Adrenal gland (tissue), 12 donors: Measurements from ENCODE around the gene SENP8. TPM values are rescaled to one million over a fixed set of nuclear protein-coding genes. Genes with fewer than 3 reads are reported as not detected.

Experiments
- DNase-seq, 7 donors: peaks; one replicate each; pipeline ENCODE4 v3.0.0-alpha.2; 2019 to 2020
- H3K27ac ChIP-seq, 5 donors: fragments of 200-600 bp; sonication (generic) in 4 of 5; 1 replicate in 3 of 5; 2 replicates in 2 of 5; pipeline versions ENCODE4 v1.5.1 to v1.8.0; 2016 to 2020; ENCODE audit warnings: mild to moderate bottlenecking in 1 of 5
- H3K27me3 ChIP-seq: fragments of 200-600 bp; 2 replicates; pipeline ENCODE4 v1.8.0; 2021
- H3K36me3 ChIP-seq, 2 donors: fragments of 200-600 bp; replicated peaks in 1 of 2; 1 replicate in 1 of 2; 2 replicates in 1 of 2; pipeline versions ENCODE4 v1.5.1 to v1.8.0; 2018 to 2022
- H3K4me1 ChIP-seq, 2 donors: fragments of 200-600 bp; replicated peaks in 1 of 2; 1 replicate in 1 of 2; 2 replicates in 1 of 2; pipeline versions ENCODE4 v1.5.1 to v1.8.0; 2018 to 2021
- H3K4me3 ChIP-seq, 4 donors: fragments of 200-600 bp; sonication (generic) in 3 of 4; one replicate each; pipeline ENCODE4 v1.5.1; 2016 to 2018
- H3K9me3 ChIP-seq, 3 donors: fragments of 200-600 bp; sonication (generic) in 1 of 3; replicated peaks in 1 of 3; 1 replicate in 2 of 3; 2 replicates in 1 of 3; pipeline versions ENCODE4 v1.5.1 to v1.8.0; 2016 to 2021
- POLR2A ChIP-seq, 2 donors: fragments of 450-650 bp; IDR thresholded peaks; one replicate each; pipeline ENCODE4 v1.6.1; 2017; ENCODE audit warnings: antibody characterized with exemption in 2 of 2, mild to moderate bottlenecking in 2 of 2, moderate library complexity in 1 of 2
- WGBS, 4 donors: extraction: QIAGEN DNeasy Blood & Tissue Kit in 2 of 4; methylation state at CpG; one replicate each; pipeline versions ENCODE4 v1.1.5 to v1.1.7; 2013 to 2017; 5-methylcytosine and 5-hydroxymethylcytosine counted together
- intact Hi-C, 2 donors: fragments of 100-400 bp; cut with DNase I; formaldehyde crosslinking; loops; one replicate each; pipeline versions ENCODE4 v1.14.1 to v1.15.0; 2022 to 2023
- polyA plus RNA-seq, 3 donors: library from polyadenylated mRNA; stranded (reverse); fragments of 200-250 nt in 2 of 3; fragments of 350-450 nt in 1 of 3; fragmentation: Illumina TruSeq in 1 of 3; extraction: RNeasy Lipid Tissue Mini Kit (QIAGEN cat#74804) in 1 of 3; gene quantifications; one replicate each; pipeline ENCODE4 v1.2.3, GENCODE V29; 2013 to 2014
- total RNA-seq, 9 donors: library from RNA; depleted of rRNA in 4 of 9; stranded (reverse); fragments of >200 nt in 4 of 9; fragments of 120-200 nt in 1 of 9; fragmentation: NEBNext Ultra II Directional in 1 of 9; extraction: Animal tissue kit (Norgen Biotek cat#: 25700) in 1 of 9; gene quantifications; one replicate each; pipeline versions ENCODE4 v1.1.0 to v1.2.4, GENCODE V29; 2013 to 2023
- TF ChIP-seq, protein P1 (sequence below), 6 experiments: fragments of 450-650 bp in 4 of 6; fragments of 200-600 bp in 2 of 6; sonication (generic) in 1 of 6; IDR thresholded peaks; 1 replicate in 5 of 6; 2 replicates in 1 of 6; pipeline versions ENCODE4 v1.5.1 to v1.8.0; 2016 to 2021; ENCODE audit warnings: antibody characterized with exemption in 6 of 6, mild to moderate bottlenecking in 2 of 6, moderate library complexity in 1 of 6
- donor health status: healthy with polysubstance abuse.
- donor health status: Bipolar disorder and iron deficiency.
- donor health status: DM: yes; HTN: yes; CAD: no.
- donor health status: DM: no; HTN: no; CAD: no.
- donor health status: DM: no; HTN: no; CAD: no.
- donor health status: DM: yes; HTN: yes; CAD: no.

Gene SENP8
- total and polyA plus RNA-seq, 12 donors, result 0.94 to 6.0 (median 3.5) TPM

DNA sequence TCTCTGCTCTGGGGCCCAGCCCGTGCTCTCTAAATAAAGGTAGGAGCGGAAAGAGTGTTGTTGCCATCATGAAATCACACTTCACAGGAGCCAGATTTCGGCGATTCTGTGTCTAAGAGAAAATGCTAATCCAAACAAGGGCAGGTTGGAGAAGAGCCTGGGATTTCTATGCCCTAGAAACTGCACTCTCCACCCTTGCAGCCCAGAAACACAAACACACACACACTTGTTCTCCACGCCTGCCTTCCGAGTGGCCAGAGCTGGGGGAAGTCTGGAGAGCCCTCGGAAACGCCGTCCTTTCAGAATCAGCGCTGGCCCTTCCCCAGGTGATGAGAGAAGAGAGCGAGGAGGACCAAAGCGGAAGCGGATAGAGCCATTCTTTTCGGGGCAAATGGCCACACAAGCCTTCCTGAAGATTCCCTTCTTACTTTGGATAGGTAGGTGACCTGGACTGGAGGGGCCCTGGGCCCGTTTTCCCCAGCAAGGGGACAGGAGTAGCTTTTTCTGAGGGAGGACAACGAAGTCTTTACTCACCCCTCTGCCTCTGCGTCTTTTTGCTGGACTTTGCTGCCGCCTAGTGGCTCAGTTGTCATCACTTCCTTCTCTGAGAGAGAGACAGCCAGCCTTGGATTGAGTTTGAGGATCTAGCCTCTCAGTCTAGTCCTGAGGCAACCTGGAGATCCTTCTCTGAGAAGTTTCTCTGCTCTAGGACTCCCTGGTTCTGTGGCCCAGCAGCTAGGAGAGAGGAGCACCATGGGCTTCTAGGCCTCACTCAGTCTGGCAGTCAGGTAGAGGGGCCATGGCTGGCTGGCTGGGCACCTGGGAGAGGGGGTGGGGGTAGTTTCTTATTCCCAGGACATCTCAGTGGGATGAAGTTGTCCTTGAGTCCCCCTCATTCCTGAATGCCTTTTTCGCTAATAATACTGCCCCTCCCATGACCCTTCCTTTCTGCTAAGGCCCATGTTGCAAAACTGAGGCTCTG lies 37.7 kb downstream of the SENP8 start:
- intact Hi-C loops, result loop anchor here in 1 of 2 donors (10.0 kb wide), 3 partner anchors 351 to 411 kb away; no protein-coding TSS in a partner anchor
- TF ChIP-seq, protein P1, sequence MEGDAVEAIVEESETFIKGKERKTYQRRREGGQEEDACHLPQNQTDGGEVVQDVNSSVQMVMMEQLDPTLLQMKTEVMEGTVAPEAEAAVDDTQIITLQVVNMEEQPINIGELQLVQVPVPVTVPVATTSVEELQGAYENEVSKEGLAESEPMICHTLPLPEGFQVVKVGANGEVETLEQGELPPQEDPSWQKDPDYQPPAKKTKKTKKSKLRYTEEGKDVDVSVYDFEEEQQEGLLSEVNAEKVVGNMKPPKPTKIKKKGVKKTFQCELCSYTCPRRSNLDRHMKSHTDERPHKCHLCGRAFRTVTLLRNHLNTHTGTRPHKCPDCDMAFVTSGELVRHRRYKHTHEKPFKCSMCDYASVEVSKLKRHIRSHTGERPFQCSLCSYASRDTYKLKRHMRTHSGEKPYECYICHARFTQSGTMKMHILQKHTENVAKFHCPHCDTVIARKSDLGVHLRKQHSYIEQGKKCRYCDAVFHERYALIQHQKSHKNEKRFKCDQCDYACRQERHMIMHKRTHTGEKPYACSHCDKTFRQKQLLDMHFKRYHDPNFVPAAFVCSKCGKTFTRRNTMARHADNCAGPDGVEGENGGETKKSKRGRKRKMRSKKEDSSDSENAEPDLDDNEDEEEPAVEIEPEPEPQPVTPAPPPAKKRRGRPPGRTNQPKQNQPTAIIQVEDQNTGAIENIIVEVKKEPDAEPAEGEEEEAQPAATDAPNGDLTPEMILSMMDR (IDR thresholded peaks at IDR 0.05), result peak; percentile 68 to 95 (median 89)
- no peak for TF ChIP-seq POLR2A (IDR thresholded peaks at IDR 0.05)

DNA sequence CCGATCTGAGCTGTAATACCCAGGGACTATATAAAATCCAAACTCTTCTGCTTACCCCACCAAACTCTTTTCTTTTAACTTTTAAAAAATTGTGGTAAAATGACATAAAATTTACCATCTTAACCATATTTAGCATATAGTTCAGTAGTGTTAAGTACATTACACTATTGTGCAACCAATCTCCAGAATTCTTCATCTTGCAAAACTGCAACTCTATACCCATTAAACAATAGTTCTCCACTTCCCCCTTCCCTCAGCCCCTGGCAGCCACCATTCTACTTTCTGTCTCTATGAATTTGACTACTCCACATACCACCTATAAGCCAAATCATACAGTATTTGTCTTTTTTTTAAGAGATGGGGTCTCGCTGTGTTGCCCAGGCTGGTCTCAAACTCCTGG lies 38.7 kb downstream of the SENP8 start:
- Histone ChIP-seq H3K27me3 (no peaks in the 10 kb centered on the region), H3K9me3 (no peaks in the 10 kb centered on the region), H3K4me1 (peaks cover 6 to 7% of the 10 kb centered on the region in 2 donors), H3K27ac (no peak overlapping the region), H3K4me3 (no peak overlapping the region), H3K36me3 (no peaks in the 10 kb centered on the region)
- WGBS, 4 donors, result 86 to 92% (median 86%) methylated on average over 2 of the region's 2 CpGs
- intact Hi-C loops, result loop anchor here in 1 of 2 donors (10.0 kb wide), 3 partner anchors 352 to 412 kb away; no protein-coding TSS in a partner anchor
- no peak for DNase-seq
- TF ChIP-seq, protein P1 (IDR thresholded peaks at IDR 0.05), result no peak
- TF ChIP-seq POLR2A (IDR thresholded peaks at IDR 0.05), result no peak

More for the DNA sequence above, 37.7 kb downstream of the SENP8 start:
- Histone ChIP-seq H3K36me3 (no peaks in the 10 kb centered on the region), H3K27me3 (no peaks in the 10 kb centered on the region), H3K27ac (peak overlapping the region in 3 of 5 donors; percentile 24 to 47 (median 31)), H3K9me3 (no peaks in the 10 kb centered on the region), H3K4me3 (peak overlapping the region in 2 of 4 donors; percentile 31 to 72), H3K4me1 (peaks cover 6 to 7% of the 10 kb centered on the region in 2 donors)
- 1 to 6% (median 5%) methylated on average over 6 to 19 of the region's 19 CpGs for WGBS, 4 donors
- peak; percentile 82 to 94 (median 87) for DNase-seq

DNA sequence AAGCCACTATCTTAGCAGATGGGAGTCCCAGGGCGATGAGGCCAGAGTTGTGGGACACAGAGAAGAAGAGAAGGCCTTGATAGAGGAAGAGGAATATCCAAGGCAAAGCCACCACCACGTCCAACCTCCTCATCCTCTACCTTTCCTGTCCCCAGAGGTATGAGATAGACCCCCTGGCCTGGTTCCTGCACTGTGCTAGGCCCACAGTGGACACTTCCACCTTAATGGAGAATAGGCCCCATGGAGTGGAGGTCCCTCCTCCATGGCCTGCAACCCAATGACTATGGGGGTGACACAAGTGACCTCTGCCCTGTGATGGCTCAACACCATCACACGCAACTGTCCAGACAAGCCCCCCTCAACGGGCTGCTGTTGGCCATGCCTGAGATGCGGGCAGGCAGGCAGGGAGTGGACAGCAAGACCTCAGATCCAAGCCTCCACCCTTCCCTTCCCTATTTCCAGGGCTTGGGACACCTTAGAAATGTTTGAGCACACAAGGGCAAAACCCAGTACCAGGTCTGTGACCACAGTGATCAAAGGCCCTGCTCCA lies 42.6 kb downstream of the SENP8 start:
- WGBS, 4 donors, result 89 to 96% (median 92%) methylated on average over 5 of the region's 5 CpGs
- Histone ChIP-seq H3K36me3 (no peaks in the 10 kb centered on the region), H3K4me3 (no peak overlapping the region), H3K27me3 (no peaks in the 10 kb centered on the region), H3K4me1 (no peaks in the 10 kb centered on the region), H3K9me3 (no peaks in the 10 kb centered on the region), H3K27ac (no peak overlapping the region)
- TF ChIP-seq, protein P1 (IDR thresholded peaks at IDR 0.05), result no peak
- TF ChIP-seq POLR2A (IDR thresholded peaks at IDR 0.05), result no peak
- DNase-seq, result no peak
- intact Hi-C loops, result no loop called here
